ENCODE results near the gene FAM117A. TPM values are rescaled to one million over a fixed set of nuclear protein-coding genes. Genes with fewer than 3 reads are reported as not detected.

The FAM117A gene
- total and polyA plus RNA-seq, 2 of the 8 experiments (the other 6 are each of a cell fraction or from before 2014, with no cell fraction given) = 28.4 to 45.7 TPM

DNA sequence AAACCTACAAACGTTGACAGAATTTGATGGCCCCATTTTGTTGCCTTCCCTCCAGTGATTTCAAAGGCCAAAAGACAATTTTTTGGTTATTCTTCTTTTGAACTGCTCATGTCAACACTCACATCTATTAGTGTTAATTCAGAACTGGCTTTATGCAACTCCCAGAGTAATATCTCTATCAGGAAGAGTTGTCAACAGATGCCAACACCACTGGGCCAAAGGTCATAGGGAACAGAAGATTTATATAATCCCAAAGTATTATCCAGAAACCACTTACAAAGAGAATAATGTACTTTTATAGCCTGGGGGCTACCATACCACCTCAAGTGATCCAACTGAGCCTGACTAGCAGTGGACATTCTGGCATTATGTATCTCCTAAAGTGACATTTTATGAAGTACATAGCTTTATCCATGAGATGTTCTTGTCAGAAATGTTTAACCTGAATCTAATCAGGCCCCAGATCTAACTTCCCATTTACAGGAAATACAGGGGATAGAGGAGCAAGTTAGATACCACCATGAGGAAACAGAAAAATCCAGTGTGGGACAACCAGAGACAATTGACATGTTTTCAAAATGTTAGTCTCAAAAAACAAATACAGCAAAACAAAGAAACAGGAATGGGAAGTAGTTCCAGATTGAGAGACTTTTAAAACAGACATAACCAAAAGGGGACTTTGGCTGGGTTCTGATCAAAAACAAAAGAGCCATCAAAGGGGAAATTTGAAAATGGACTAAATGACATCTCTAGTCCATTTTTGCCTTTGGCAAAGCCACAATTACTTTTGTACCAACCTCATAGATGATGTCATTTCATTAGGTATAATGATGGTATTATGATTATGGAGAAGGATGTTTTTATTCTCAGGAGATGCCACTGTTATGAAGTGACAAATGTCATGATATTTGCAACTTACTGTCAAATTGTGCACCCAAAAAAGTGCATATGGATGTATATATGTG, 18.5 kb downstream of the FAM117A start:
- H4K20me1 ChIP-seq (replicated peaks in 1 of 2; ENCODE audit: control insufficient read depth in 1 of 2, insufficient read depth in 2 of 2, low read length in 2 of 2) = peaks cover 2 to 12% of the 10 kb centered on the region in 2 experiments
- H3K18ac ChIP-seq (ENCODE audit: extremely low read depth, low read length) = no peak overlapping the region
- whole genome bisulfite sequencing, 2 experiments (ENCODE audit: extremely low coverage in 1 of 2, insufficient coverage in 1 of 2, insufficient read length in 1 of 2, insufficient replicate concordance in 2 of 2, low coverage in 1 of 2, low lambda C conversion rate in 2 of 2, missing lambda C conversion rate in 1 of 2) = 90% methylated on average over 1 of the region's 1 CpG; no CpG with 5 or more reads in 1 of the 2 experiments
- no peaks in the 10 kb centered on the region for H3K23me2 ChIP-seq (ENCODE audit: low read depth, low read length)
- H3K36me3 ChIP-seq (ENCODE audit: control insufficient read depth in 2 of 4, insufficient read depth in 4 of 4, low read length in 3 of 4) = peaks cover 0 to 4% (median 0%) of the 10 kb centered on the region in 4 experiments; a peak in 3 of 8 replicates
- H2BK15ac ChIP-seq (ENCODE audit: low read length) = no peak overlapping the region
- ChIA-PET CTCF (ENCODE audit: partially characterized antibody) (no interaction called here), POLR2A (ENCODE audit: partially characterized antibody) (interaction anchor here (0.9 to 1.3 kb wide), 2 partner anchors 16 to 19 kb away, joined by 3 to 4 read pairs; partner anchors contain the start of gene FAM117A)
- no peak overlapping the region for H3K4me3 ChIP-seq (ENCODE audit: extremely low read depth in 1 of 4, insufficient read depth in 2 of 4, low read depth in 3 of 4, low read length in 4 of 4)
- no peaks in the 10 kb centered on the region for H3K27me3 ChIP-seq (replicated peaks in 1 of 4; ENCODE audit: control insufficient read depth in 3 of 4, extremely low read depth in 1 of 4, insufficient read depth in 3 of 4, low read length in 3 of 4)
- H3K9ac ChIP-seq (replicated peaks in 1 of 4; ENCODE audit: extremely low read depth in 1 of 4, low read depth in 3 of 4, low read length in 3 of 4) = no peak overlapping the region
- no peak overlapping the region for H4K91ac ChIP-seq (replicated peaks; ENCODE audit: insufficient read length, low read length)
- no peak for DNase-seq (ENCODE audit: low read depth in 1 of 2, low spot score in 2 of 2)
- no peak overlapping the region for H4K5ac ChIP-seq (ENCODE audit: insufficient read length, low read depth, low read length)
- no peak for FAIRE-seq
- peaks cover 2% of the 10 kb centered on the region; the same call in 1 of the 2 replicates for H3K79me1 ChIP-seq (ENCODE audit: low read depth, low read length)
- no peak overlapping the region for H3K4me2 ChIP-seq (ENCODE audit: insufficient read depth in 1 of 2, low read depth in 2 of 2, low read length in 2 of 2)
- no peak overlapping the region for H3K56ac ChIP-seq (replicated peaks; ENCODE audit: insufficient read length, low read depth, low read length)
- no peak overlapping the region for H3K4ac ChIP-seq (replicated peaks; ENCODE audit: insufficient read length, low read depth, low read length)
- H3K27ac ChIP-seq (ENCODE audit: low read depth, low read length) = no peak overlapping the region
- no peak overlapping the region for H2BK120ac ChIP-seq (replicated peaks; ENCODE audit: low read depth, low read length)
- no peak overlapping the region for H2AK5ac ChIP-seq (ENCODE audit: low read depth, low read length)
- H3K14ac ChIP-seq (ENCODE audit: insufficient read length) = no peak overlapping the region
- H2BK12ac ChIP-seq (ENCODE audit: low read depth, low read length) = no peak overlapping the region
- H3K79me2 ChIP-seq (ENCODE audit: control insufficient read depth in 1 of 2, insufficient read depth in 2 of 2, low read length in 2 of 2) = peaks cover 0 to 36% of the 10 kb centered on the region in 2 experiments; a peak in 3 of 4 replicates
- H4K8ac ChIP-seq (ENCODE audit: extremely low read depth, insufficient read depth, low read length) = no peak overlapping the region
- H2BK20ac ChIP-seq (ENCODE audit: low read length) = no peak overlapping the region
- no peak overlapping the region for H2BK5ac ChIP-seq (ENCODE audit: low read depth, low read length)
- H3K23ac ChIP-seq (ENCODE audit: insufficient read length) = no peak overlapping the region
- no peaks in the 10 kb centered on the region for H3K9me3 ChIP-seq (ENCODE audit: insufficient read depth in 2 of 2, low read depth in 1 of 2, low read length in 1 of 2)
- H2AFZ ChIP-seq (ENCODE audit: low read length) = no peak overlapping the region
- peaks cover 0 to 2% (median 0%) of the 10 kb centered on the region in 4 experiments; a peak in 1 of 7 replicates for H3K4me1 ChIP-seq (replicated peaks in 1 of 4; ENCODE audit: control insufficient read depth in 3 of 4, insufficient read depth in 4 of 4, low read length in 3 of 4)
- no peak for TF ChIP-seq JUN (IDR thresholded peaks at IDR 0.05; ENCODE audit: low read depth, low read length)
- TF ChIP-seq, protein P1, sequence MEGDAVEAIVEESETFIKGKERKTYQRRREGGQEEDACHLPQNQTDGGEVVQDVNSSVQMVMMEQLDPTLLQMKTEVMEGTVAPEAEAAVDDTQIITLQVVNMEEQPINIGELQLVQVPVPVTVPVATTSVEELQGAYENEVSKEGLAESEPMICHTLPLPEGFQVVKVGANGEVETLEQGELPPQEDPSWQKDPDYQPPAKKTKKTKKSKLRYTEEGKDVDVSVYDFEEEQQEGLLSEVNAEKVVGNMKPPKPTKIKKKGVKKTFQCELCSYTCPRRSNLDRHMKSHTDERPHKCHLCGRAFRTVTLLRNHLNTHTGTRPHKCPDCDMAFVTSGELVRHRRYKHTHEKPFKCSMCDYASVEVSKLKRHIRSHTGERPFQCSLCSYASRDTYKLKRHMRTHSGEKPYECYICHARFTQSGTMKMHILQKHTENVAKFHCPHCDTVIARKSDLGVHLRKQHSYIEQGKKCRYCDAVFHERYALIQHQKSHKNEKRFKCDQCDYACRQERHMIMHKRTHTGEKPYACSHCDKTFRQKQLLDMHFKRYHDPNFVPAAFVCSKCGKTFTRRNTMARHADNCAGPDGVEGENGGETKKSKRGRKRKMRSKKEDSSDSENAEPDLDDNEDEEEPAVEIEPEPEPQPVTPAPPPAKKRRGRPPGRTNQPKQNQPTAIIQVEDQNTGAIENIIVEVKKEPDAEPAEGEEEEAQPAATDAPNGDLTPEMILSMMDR (IDR thresholded peaks at IDR 0.05; ENCODE audit: control extremely low read depth in 1 of 3, insufficient read depth in 1 of 3, low read depth in 1 of 3, low read length in 3 of 3) = no peak
- no peak for TF ChIP-seq POLR2A (IDR thresholded peaks at IDR 0.05; ENCODE audit: control extremely low read depth in 1 of 2, low read depth in 2 of 2, low read length in 2 of 2)
- TF ChIP-seq, protein P2, sequence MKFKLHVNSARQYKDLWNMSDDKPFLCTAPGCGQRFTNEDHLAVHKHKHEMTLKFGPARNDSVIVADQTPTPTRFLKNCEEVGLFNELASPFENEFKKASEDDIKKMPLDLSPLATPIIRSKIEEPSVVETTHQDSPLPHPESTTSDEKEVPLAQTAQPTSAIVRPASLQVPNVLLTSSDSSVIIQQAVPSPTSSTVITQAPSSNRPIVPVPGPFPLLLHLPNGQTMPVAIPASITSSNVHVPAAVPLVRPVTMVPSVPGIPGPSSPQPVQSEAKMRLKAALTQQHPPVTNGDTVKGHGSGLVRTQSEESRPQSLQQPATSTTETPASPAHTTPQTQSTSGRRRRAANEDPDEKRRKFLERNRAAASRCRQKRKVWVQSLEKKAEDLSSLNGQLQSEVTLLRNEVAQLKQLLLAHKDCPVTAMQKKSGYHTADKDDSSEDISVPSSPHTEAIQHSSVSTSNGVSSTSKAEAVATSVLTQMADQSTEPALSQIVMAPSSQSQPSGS (IDR thresholded peaks at IDR 0.05; ENCODE audit: low read length) = no peak
- no peak for TF ChIP-seq TCF12 (IDR thresholded peaks at IDR 0.05; ENCODE audit: low read depth, low read length)
- no peak for TF ChIP-seq POLR2AphosphoS5 (IDR thresholded peaks at IDR 0.05; ENCODE audit: low read depth, low read length)
- TF ChIP-seq CTBP2 (IDR thresholded peaks at IDR 0.05; ENCODE audit: borderline replicate concordance, insufficient read depth, insufficient read length, low read length) = no peak

Measured in H1 (cell line).